ENCODE measurements around the gene FDCSP. TPM values are rescaled to one million over a fixed set of nuclear protein-coding genes. Genes with fewer than 3 reads are reported as not detected.

Gene FDCSP
- polyA plus RNA-seq (2011; rRNA removed) (not detected in 2 replicates), polyA minus RNA-seq (2011; rRNA and poly(A)+ RNA removed) (not detected in 2 replicates)

GRCh38 chr4:70225824-70226223 lies at the start of gene FDCSP:
TSS of gene FDCSP (plus strand) at chr4:70226124. CDS start at chr4:70231195, 5,071 bp downstream.
- ChIA-PET POLR2A (no interaction called here), CTCF (no interaction called here)
- TF ChIP-seq CTCF (IDR thresholded peaks at IDR 0.05; ENCODE audit: insufficient read depth, low read depth, low read length) = no peak
- Histone ChIP-seq H3K27me3 (ENCODE audit: control insufficient read depth, insufficient read depth, low read length) (no peaks in the 10 kb centered on the region), H3K36me3 (ENCODE audit: control insufficient read depth, insufficient read depth, low read length) (no peaks in the 10 kb centered on the region), H3K4me3 (ENCODE audit: low read depth, low read length) (no peak within 1 kb of the TSS)
- DNase-seq (ENCODE audit: low read depth) = no peak

- no peak overlapping the region for H3K4me3 ChIP-seq (ENCODE audit: low read depth, low read length)
- TF ChIP-seq CTCF (IDR thresholded peaks at IDR 0.05; ENCODE audit: insufficient read depth, low read depth, low read length) = no peak
- ChIA-PET CTCF (no interaction called here), POLR2A (no interaction called here)
- DNase-seq (ENCODE audit: low read depth) = no peak
- H3K27me3 ChIP-seq (ENCODE audit: control insufficient read depth, insufficient read depth, low read length) = no peaks in the 10 kb centered on the region
- H3K36me3 ChIP-seq (ENCODE audit: control insufficient read depth, insufficient read depth, low read length) = no peaks in the 10 kb centered on the region
Measured at GRCh38 chr4:70177090-70177489, 48.8 kb upstream of the FDCSP start.

GRCh38 chr4:70178075-70178660 lies 47.8 kb upstream of the FDCSP start:
- ChIA-PET CTCF (no interaction called here), POLR2A (no interaction called here)
- Histone ChIP-seq H3K4me3 (ENCODE audit: low read depth, low read length) (no peak overlapping the region), H3K27me3 (ENCODE audit: control insufficient read depth, insufficient read depth, low read length) (no peaks in the 10 kb centered on the region), H3K36me3 (ENCODE audit: control insufficient read depth, insufficient read depth, low read length) (no peaks in the 10 kb centered on the region)
- no peak for DNase-seq (ENCODE audit: low read depth)
- TF ChIP-seq CTCF (IDR thresholded peaks at IDR 0.05; ENCODE audit: insufficient read depth, low read depth, low read length) = no peak

- Histone ChIP-seq H3K4me3 (ENCODE audit: low read depth, low read length) (no peak overlapping the region), H3K27me3 (ENCODE audit: control insufficient read depth, insufficient read depth, low read length) (no peaks in the 10 kb centered on the region), H3K36me3 (ENCODE audit: control insufficient read depth, insufficient read depth, low read length) (no peaks in the 10 kb centered on the region)
- ChIA-PET POLR2A (no interaction called here), CTCF (no interaction called here)
- no peak for DNase-seq (ENCODE audit: low read depth)
- TF ChIP-seq CTCF (IDR thresholded peaks at IDR 0.05; ENCODE audit: insufficient read depth, low read depth, low read length) = no peak
Measured at GRCh38 chr4:70179811-70180210, 46.1 kb upstream of the FDCSP start.

GRCh38 chr4:70181864-70182263 lies 44.1 kb upstream of the FDCSP start:
- TF ChIP-seq CTCF (IDR thresholded peaks at IDR 0.05; ENCODE audit: insufficient read depth, low read depth, low read length) = no peak

More at GRCh38 chr4:70181864-70182263, 44.1 kb upstream of the FDCSP start:
- Histone ChIP-seq H3K4me3 (ENCODE audit: low read depth, low read length) (no peak overlapping the region), H3K27me3 (ENCODE audit: control insufficient read depth, insufficient read depth, low read length) (no peaks in the 10 kb centered on the region), H3K36me3 (ENCODE audit: control insufficient read depth, insufficient read depth, low read length) (no peaks in the 10 kb centered on the region)
- ChIA-PET CTCF (interaction anchor here (2.2 kb wide), 1 partner anchor 12 kb away, joined by 6 read pairs; no protein-coding TSS in a partner anchor), POLR2A (no interaction called here)
- DNase-seq (ENCODE audit: low read depth) = no peak

Data from BJ (cell line).